SU-DHL-6 (cell line): Measurements from ENCODE around the gene ZNF780B.

Source experiments
- CTCF ChIP-seq: fragments of 200-600 bp; sonication (generic); IDR thresholded peaks from one replicate; pipeline ENCODE4 v1.5.1; 2017; ENCODE audit warnings: antibody characterized with exemption, mild to moderate bottlenecking, low read length, moderate library complexity; ENCODE audit not compliant: insufficient read depth, poor library complexity, severe bottlenecking
- EZH2phosphoT487 ChIP-seq: fragments of 200-600 bp; sonication (generic), shearing (Covaris generic); conservative IDR thresholded peaks from 2 replicates; pipeline ENCODE4 v1.6.1; 2018; ENCODE audit warnings: mild to moderate bottlenecking, antibody characterized with exemption, low read length, moderate library complexity, mixed read lengths

GRCh38 chr19:40056505-40056904 lies 474 bp upstream of the ZNF780B start:
- TF ChIP-seq CTCF: no peak
- TF ChIP-seq EZH2phosphoT487: no peak
